ENCODE measurements around the gene ERCC5.

ERCC5 gene

GRCh38 chr13:102897371-102898138, 51.7 kb downstream of the ERCC5 start:
- no peak for DNase-seq

GRCh38 chr13:102900193-102900608, 54.4 kb downstream of the ERCC5 start:
- DNase-seq = no peak

GRCh38 chr13:102901056-102901455, 55.2 kb downstream of the ERCC5 start:
- no peak for DNase-seq

GRCh38 chr13:102901615-102902305, 55.9 kb downstream of the ERCC5 start:
- no peak for DNase-seq

GRCh38 chr13:102902789-102903347, 57.0 kb downstream of the ERCC5 start:
- no peak for DNase-seq

DNA sequence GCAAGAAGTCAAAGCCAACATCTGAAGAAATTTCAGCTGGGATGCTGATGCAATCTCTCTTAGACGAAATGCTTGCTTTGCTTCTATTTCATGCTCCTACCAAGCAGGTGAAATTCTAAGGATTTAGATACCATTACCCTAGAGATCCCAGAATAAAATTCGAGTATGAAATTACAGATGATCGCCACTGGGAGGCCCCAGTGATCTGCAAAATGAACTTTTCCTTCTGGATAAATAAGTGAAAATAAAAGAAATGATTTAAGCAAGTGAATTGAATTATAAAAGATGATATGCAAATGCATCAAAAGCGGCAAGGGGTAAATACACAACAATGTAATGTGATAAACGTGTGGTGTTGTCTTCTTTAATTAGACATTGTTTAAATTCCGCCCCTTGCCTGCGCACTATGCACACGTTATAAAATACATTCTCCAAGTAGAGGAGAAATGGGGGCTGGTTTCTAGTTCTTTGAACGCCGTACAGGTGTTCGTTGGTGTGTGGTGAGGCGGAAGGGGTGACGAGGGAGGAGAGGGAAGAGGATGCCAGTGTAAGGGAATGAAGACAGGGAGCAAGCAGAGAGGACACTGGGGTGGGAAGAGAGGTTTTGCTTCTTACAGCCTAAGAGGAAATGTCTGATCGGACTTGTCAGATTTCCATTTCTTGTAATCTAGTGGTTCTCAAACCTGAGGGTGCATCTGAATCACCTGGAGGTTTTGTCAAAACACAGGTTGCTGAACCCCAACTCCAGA, 58.0 kb downstream of the ERCC5 start:
- DNase-seq = no peak

DNA sequence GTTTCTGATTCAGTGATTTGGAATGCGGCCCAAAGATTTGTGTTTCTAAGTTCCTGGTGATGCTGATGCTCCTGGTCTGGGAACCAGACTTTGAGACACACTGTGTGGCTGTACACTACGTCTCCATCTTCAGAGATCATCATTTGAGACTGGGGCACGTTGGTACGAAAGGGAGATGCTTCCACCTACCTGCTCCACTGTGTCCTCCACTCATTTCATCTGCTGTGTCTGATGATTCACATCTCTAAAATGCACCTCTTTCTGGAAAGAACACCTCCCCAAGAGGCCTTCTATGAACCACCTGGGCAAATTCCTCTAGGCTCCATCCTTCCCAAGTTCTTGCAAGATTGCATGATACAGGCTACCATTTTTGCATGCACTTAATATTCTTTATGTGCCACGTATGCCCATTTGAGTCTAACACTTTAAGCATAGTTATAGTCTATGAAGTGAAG, 58.6 kb downstream of the ERCC5 start:
- DNase-seq = no peak

GRCh38 chr13:102905905-102906771, 60.3 kb downstream of the ERCC5 start:
- no peak for DNase-seq

DNA sequence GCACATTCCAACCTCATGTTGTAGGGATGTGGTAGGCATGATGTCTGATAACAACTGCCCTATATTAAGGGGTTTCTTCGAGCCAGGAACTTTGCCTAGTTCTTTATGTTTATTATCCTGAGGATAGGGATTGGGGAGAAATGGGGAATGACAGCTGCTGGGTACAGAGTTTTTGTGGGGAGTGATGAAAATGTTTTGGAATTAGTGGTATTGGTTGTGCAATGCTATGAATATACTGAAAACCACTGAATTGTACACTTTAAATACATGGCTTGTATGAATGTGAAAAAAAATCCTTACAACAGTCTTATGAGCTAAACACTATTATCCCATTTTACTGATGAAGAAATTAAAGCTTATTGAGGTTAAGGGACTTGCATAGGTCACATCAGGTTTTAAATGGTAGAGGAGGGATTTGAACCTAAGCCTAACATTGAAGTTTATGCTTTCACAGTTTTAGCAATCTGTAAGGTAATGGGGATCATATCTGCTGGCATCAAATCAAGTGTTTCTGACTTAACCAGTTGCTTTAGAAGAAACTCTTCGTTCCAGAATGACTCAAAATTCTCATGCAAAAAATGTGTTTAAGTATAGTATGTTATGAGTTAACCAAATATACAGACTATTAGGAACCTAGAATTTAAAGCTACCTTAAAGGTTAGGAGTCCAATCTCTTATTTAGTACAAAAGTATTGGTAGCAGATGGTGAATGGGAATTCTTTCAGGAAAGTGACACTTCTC, 61.4 kb downstream of the ERCC5 start:
- no peak for DNase-seq

DNA sequence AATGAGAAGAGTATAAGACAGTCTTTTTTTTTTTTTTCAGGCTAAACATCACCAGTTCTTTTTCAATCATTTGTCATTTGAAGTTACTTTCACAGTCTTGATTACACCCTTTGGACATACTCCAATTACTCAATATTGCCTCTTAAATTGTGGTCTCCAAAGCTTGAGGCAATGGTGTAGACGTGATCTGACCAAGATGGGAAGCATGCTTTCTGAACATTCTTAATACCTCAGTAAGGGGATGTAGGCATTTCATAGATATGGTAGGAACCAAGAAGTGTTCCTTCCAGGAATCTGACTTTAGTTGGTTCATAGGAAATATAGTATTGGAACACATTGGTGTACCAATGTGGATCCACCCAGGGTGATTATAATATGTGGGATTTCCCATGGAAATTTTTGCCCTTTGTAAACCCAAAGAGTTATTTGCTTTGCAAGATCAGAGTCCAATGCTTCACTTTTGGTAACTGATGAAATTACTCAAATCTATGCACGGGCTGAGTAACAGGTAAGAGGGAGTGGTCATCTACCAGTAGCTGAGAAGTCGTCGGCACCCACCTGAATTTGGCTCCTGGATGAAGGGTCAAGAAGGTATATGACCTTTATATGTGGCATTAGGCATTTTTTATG, 62.2 kb downstream of the ERCC5 start:
- no peak for DNase-seq

- no peak for DNase-seq
These were observed 64.1 kb downstream of the ERCC5 start for GRCh38 chr13:102909971-102910370.

DNA sequence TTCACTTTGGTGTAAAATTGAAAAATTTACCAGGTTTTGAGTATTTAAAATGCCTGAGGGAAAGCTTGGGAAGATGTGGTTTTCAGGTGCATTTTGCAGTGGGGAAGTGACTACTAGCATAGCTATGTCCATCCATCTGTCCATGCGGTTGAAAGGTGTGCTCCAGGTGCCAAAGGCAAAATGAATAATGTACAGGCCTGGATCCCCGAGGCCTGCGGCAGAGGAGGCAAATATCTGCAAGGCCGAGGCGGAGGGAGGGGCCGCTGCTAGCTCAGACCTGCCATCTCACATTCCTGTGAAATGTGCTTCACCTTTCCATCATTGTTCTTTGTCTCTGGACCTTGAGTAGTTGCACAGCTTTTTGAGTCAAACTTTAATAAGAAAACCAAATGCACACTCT, 65.5 kb downstream of the ERCC5 start:
- no peak for DNase-seq

DNA sequence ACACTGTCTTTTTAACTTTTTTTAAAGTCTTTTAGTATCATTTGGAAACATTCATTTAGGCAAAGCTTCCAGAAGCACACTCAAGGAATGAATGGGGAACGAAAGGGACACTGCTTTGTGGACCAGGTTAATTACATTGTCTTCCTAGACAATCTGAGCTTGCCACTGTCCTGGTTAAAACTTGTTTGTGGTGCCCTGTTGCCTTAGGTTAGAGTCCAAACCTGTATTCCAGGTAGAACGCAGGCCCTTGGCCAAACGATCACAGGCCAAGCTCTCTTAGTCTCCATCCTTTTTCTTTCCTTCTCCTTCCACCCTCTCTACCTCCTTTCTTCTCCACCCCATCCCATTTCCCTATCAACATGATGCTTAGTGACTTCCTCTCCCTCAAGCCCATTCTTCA, 66.8 kb downstream of the ERCC5 start:
- DNase-seq = no peak

- DNase-seq = no peak
These were observed 68.1 kb downstream of the ERCC5 start for GRCh38 chr13:102913914-102914313.

- DNase-seq = no peak
These were observed 68.6 kb downstream of the ERCC5 start for GRCh38 chr13:102914339-102914930.

DNA sequence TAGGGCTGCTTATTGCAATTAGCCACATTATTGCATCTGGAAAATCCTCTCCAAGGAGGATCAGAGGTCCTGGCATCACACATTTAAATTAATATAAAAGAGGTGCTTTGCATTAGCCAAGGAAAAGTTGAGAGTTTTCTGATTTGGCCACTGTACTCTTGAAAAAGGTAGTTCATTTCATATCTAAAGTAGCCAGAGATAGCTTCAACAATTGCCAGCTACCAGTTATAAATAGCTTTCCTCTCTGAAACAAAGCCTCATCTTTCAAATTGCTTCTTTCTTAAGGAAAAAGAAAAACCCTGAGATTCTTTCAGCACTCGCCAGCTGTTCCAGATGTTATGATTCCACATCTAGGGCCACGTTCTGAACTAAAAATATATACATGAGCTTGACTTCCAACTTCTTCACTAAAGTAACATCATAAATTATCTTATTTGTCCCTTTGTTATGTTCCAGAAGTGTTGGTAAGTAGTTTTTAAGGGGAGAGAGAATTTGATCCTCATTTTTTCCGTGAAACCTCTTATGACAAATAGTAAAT, 69.6 kb downstream of the ERCC5 start:
- no peak for DNase-seq

DNA sequence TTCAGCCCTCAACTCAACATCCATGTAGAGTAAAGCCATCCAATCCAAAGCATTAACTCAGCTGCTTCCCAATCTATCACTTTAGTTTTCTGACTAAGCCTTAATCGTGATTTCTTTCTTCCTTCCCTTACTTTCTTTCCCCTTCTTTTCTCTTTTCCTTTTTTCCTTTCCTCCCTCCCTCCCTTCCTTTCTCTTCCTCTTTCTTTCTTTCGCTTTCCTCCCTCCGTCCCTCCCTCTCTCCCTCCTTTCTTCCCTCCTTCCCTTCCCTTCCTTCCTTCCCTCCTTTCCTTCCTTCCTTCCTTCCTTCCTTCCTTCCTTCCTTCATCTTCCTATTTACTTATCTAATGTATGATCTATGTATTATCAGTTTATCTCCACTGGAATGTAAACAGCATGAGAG, 71.2 kb downstream of the ERCC5 start:
- DNase-seq = no peak

DNA sequence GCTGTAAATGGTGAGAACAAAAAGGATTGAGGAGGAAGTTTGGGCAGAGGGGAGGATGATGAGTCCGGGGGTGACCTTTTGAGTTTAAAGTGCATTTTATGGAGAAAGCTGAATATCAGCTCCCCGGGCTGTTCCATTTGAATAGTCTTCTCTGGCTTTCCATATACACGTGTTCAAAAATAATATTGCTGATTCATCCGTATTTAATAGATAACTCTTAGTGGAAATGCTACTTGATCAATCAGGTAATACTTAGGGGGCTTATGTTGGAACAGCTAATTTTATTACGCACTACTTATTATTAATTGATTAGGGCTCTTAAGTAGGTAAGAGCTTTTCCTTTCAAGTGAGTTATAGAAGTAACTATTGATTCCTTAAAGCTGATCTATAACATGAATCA, 76.4 kb downstream of the ERCC5 start:
- no peak for DNase-seq

Measured in NCI-H2029 (cell line).